HUES64 (cell line): ENCODE data around the gene MAT2A. TPM values are rescaled to one million over a fixed set of nuclear protein-coding genes. Genes with fewer than 3 reads are reported as not detected.

ENCODE experiments used
- H3K27ac ChIP-seq: 2 replicates; pipeline ENCODE4 v1.7.0; 2013; ENCODE audit warnings: low read depth, low read length, inconsistent platforms
- H3K27me3 ChIP-seq: 2 replicates; pipeline ENCODE4 v1.6.1; 2013; ENCODE audit warnings: mild to moderate bottlenecking, low read length; ENCODE audit not compliant: insufficient read depth
- H3K36me3 ChIP-seq: 2 replicates; pipeline ENCODE4 v1.6.1; 2013; ENCODE audit warnings: mild to moderate bottlenecking, low read length; ENCODE audit not compliant: insufficient read depth
- H3K4me1 ChIP-seq: 2 replicates; pipeline ENCODE4 v1.6.1; 2013; ENCODE audit warnings: mild to moderate bottlenecking, low read length, moderate library complexity; ENCODE audit not compliant: insufficient read depth
- H3K4me3 ChIP-seq: 2 replicates; pipeline ENCODE4 v1.5.1; 2013; ENCODE audit warnings: mild to moderate bottlenecking, low read length, moderate library complexity
- H3K9ac ChIP-seq: 2 replicates; pipeline ENCODE4 v1.6.1; 2013; ENCODE audit warnings: mild to moderate bottlenecking, low read depth, low read length
- H3K9me3 ChIP-seq: 2 replicates; pipeline ENCODE4 v1.6.1; 2013; ENCODE audit warnings: low read depth, low read length; ENCODE audit not compliant: insufficient read depth
- WGBS: fragments of 150-250, 120-280 bp; methylation state at CpG from one replicate; pipeline ENCODE4 v1.1.7; 2013; ENCODE audit warnings: missing lambda C conversion rate; 5-methylcytosine and 5-hydroxymethylcytosine counted together
- polyA plus RNA-seq, 2 experiments: library from polyadenylated mRNA; stranded (reverse); fragments of 50-300 nt; gene quantifications; one replicate each; pipeline ENCODE4 v1.2.3, GENCODE V29; 2013

Gene MAT2A
- polyA plus RNA-seq (2013, experiment 1 of 2) = 253 TPM
- polyA plus RNA-seq (2013, experiment 2 of 2) = 205 TPM

GRCh38 chr2:85538507-85539360 lies at the start of gene MAT2A:
Gene MAT2A (plus strand): TSS chr2:85539168. CDS start chr2:85539288, 120 bp downstream.
- Histone ChIP-seq H3K4me3 (peak within 1 kb of the TSS; percentile 99), H3K9me3 (peaks cover 5% of the 10 kb centered on the region; the same call in 1 of the 2 replicates), H3K27me3 (no peaks in the 10 kb centered on the region), H3K36me3 (peaks cover 41% of the 10 kb centered on the region), H3K9ac (peak within 1 kb of the TSS; percentile 100), H3K4me1 (peaks cover 32% of the 10 kb centered on the region; the same call in 1 of the 2 replicates), H3K27ac (peak within 1 kb of the TSS; percentile 100)
- WGBS = under 1% methylated on average over 92 of the region's 92 CpGs

- Histone ChIP-seq H3K36me3 (no peaks in the 10 kb centered on the region), H3K4me1 (no peaks in the 10 kb centered on the region), H3K27ac (no peak overlapping the region), H3K4me3 (no peak overlapping the region), H3K27me3 (no peaks in the 10 kb centered on the region), H3K9ac (no peak overlapping the region), H3K9me3 (no peaks in the 10 kb centered on the region)
- WGBS = 82% methylated on average over 3 of the region's 3 CpGs
Measured at GRCh38 chr2:85490861-85491755, 47.9 kb upstream of the MAT2A start.

GRCh38 chr2:85496436-85496835 lies 42.5 kb upstream of the MAT2A start:
- Histone ChIP-seq H3K9ac (no peak overlapping the region), H3K9me3 (no peaks in the 10 kb centered on the region), H3K4me3 (no peak overlapping the region), H3K27ac (no peak overlapping the region), H3K27me3 (no peaks in the 10 kb centered on the region), H3K36me3 (no peaks in the 10 kb centered on the region), H3K4me1 (peaks cover 7% of the 10 kb centered on the region)
- WGBS = 100% methylated on average over 1 of the region's 1 CpG

- Histone ChIP-seq H3K4me1 (peaks cover 7% of the 10 kb centered on the region), H3K9ac (no peak overlapping the region), H3K27me3 (no peaks in the 10 kb centered on the region), H3K27ac (no peak overlapping the region), H3K9me3 (no peaks in the 10 kb centered on the region), H3K36me3 (no peaks in the 10 kb centered on the region), H3K4me3 (no peak overlapping the region)
- 94% methylated on average over 2 of the region's 4 CpGs for WGBS
Measured at GRCh38 chr2:85497944-85498630, 40.9 kb upstream of the MAT2A start.

DNA sequence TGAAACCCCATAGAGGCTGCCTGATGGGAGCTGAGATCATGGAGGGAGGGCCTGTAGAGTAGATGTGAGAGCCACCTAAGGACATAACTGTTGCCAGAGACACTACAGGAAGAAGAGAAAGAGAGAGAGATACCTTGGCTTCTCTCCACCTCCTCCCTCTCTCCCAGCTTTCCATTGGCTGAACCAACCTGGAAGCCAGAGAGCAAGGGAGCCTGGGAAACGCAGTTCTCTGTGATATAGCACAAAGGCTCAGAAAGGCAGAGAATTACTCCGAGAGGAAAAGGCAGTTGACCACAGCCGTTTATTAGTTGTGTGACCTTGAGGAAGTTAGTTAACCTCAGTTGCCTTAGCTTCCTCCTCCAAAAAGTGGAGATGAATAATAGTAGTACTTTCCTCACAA lies 37.7 kb upstream of the MAT2A start:
- no peak overlapping the region for H3K9ac ChIP-seq
- no peak overlapping the region for H3K27ac ChIP-seq
- no peaks in the 10 kb centered on the region for H3K9me3 ChIP-seq
- H3K36me3 ChIP-seq = no peaks in the 10 kb centered on the region
- 81% methylated on average over 3 of the region's 3 CpGs for WGBS
- no peaks in the 10 kb centered on the region for H3K27me3 ChIP-seq
- peaks cover 7% of the 10 kb centered on the region for H3K4me1 ChIP-seq
- no peak overlapping the region for H3K4me3 ChIP-seq

DNA sequence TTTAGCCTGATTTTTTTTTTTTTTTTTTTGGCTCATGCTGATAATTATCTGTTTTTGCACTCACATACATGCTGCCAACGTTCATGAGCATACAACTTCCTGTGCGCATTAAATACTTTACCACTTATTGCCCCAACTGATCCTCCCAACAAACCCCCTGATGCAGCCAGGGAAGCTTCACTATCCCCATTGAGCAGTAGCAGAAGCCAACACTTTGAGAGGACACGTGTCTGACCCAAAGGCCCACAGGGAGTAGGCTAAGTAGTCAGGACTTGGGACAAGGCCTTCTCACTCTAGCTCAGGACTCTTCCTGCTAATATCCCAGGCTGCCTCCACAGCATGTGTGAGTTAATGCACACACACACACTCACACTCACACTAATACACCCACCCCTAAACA lies 36.2 kb upstream of the MAT2A start:
- Histone ChIP-seq H3K36me3 (no peaks in the 10 kb centered on the region), H3K27me3 (no peaks in the 10 kb centered on the region), H3K9ac (no peak overlapping the region), H3K9me3 (no peaks in the 10 kb centered on the region), H3K4me1 (peaks cover 7% of the 10 kb centered on the region), H3K27ac (no peak overlapping the region), H3K4me3 (no peak overlapping the region)
- WGBS = 86% methylated on average over 3 of the region's 3 CpGs

GRCh38 chr2:85503168-85503850 lies 35.7 kb upstream of the MAT2A start:
- Histone ChIP-seq H3K27me3 (no peaks in the 10 kb centered on the region), H3K9ac (no peak overlapping the region), H3K9me3 (no peaks in the 10 kb centered on the region), H3K36me3 (no peaks in the 10 kb centered on the region), H3K27ac (no peak overlapping the region), H3K4me3 (no peak overlapping the region), H3K4me1 (peaks cover 7% of the 10 kb centered on the region)
- 92% methylated on average over 17 of the region's 17 CpGs for WGBS

DNA sequence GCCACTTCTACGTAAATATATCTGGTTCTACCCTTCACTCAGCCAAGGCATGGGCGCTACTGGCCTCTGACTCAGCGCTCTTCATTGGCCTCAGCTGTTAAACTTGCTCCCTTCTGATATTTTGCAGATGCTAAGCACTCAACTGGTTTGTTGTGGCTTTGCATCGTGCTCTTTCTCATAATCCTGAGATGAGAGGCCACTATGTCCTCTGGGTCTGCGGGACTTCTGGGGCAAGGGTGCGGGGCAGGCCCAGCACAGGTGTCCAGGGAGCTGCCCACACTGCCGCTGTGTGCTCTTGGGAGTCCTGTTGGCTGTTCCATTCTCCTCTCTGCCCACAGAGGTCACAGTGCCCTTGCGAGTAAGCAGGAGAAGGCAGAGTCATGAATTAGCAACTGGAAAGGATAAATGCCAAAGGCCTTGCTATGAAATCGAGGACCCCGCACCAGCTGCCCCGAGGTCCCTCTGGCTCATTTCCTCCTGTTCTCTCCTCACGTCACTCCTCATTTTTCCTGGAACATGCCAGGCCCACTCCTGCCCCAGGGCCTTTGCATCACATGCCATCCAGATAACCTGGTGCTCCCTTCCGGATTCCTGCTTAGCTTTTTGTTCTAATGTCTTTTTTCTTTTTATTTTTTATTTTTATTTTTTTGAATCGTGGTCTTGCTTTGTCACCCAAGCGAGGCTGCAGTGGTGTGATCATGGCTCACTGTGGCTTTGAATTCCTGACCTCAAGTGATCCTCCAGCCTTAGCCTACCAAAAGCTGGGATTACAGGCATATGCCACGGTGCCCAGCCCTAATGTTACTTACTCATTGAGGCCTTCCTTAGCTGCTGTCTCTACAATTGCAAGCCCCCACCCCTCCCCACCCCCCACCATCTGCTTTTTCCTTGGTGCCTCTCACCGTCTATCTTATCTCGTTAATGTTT lies 34.9 kb upstream of the MAT2A start:
- H3K9ac ChIP-seq = no peak overlapping the region
- no peak overlapping the region for H3K4me3 ChIP-seq
- WGBS = 93% methylated on average over 18 of the region's 18 CpGs
- peaks cover 7% of the 10 kb centered on the region for H3K4me1 ChIP-seq
- H3K27ac ChIP-seq = no peak overlapping the region
- H3K27me3 ChIP-seq = no peaks in the 10 kb centered on the region
- H3K9me3 ChIP-seq = no peaks in the 10 kb centered on the region
- no peaks in the 10 kb centered on the region for H3K36me3 ChIP-seq

DNA sequence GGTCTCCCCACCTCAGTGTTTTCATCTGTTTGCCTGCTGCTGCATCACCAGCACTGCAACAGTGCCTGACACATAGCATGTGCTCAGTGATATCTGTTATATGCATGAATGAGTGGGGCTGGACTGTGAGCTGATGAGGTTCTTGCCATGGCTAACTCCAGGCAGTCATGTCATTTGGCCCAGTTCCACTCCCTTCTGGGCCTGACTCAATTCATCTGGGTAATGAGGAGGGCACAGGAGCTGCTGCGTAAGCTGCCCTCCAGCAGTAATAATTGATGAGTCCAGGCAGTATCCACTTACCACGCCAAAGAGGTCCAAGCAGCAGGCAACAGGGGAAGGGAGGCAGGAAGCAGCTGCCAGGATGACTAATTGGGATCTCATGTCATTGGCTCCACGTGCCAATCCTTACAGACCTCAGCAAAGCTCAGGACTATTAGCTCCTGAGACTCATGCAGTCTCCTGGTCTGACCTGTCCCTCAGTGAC lies 34.1 kb upstream of the MAT2A start:
- H3K4me3 ChIP-seq = no peak overlapping the region
- H3K4me1 ChIP-seq = peaks cover 7% of the 10 kb centered on the region
- 84% methylated on average over 3 of the region's 3 CpGs for WGBS
- no peaks in the 10 kb centered on the region for H3K9me3 ChIP-seq
- no peak overlapping the region for H3K9ac ChIP-seq
- no peak overlapping the region for H3K27ac ChIP-seq
- H3K36me3 ChIP-seq = no peaks in the 10 kb centered on the region
- H3K27me3 ChIP-seq = no peaks in the 10 kb centered on the region
